ENCODE measurements around the gene SMCO4.

SMCO4 gene

DNA sequence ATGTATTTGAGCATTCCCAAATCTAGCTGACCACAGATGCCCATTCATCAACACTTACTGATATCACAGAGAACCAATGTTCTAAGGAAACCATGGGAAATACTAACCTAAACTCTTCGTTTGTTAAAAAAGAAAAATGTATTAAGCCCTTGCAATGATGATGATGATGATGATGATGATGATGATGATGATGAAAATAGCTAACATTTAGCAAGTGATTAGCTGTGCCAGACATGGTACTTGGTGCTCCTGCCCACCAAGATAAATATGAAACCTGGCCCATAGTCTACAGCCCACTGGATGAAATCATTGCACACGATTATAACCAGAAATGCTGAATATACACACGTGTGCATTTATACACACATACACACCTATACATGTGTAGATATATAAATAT, 37.5 kb downstream of the SMCO4 start:
- DNase-seq (ENCODE audit: low read depth in 2 of 3, low spot score in 1 of 3): no peak

DNA sequence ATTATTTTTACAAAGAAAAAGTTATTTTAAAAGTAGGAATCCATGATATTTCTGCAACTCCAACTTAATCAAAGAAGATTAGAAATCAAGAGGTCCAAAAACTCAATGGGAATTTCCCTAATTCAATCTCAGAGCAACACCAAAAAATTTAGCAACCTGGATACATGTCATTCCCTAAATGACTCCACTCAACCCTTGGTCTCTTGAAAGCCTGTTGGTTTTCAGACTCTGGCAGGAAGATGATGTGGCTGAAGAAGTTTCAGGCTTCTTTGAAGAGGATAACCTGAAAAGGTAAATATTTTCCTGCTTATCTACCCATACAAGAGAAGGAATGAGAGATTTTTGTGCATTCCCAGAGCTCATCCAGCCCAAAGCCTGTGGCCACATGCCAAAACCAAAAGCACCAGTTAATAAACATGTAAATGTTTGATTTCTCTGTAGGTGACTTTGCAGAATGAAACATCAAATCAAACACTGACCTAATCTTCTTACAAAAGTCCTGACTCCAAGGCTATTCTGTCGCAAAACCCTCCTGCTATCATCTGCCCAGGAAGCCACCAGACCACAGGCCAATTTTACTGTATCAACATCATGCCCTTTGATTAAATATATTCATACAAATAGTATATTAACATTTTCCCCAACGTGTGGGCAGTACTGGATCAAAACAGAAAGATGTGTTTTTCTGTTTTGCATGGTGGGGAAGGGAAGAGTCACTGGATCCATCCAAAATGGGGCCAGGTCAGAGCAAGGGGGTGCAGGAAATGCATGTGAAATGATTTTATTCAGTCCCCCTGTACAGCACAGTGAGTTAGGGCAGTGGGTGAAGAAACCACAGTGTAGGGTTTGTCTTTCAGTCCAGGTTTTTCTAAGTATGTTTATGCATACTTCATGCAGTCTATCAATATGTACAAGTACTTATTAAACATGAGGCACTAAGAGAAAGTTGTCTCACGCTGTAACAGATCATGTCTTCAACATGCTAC, 38.8 kb downstream of the SMCO4 start:
- DNase-seq (ENCODE audit: low read depth in 2 of 3, low spot score in 1 of 3): no peak

DNA sequence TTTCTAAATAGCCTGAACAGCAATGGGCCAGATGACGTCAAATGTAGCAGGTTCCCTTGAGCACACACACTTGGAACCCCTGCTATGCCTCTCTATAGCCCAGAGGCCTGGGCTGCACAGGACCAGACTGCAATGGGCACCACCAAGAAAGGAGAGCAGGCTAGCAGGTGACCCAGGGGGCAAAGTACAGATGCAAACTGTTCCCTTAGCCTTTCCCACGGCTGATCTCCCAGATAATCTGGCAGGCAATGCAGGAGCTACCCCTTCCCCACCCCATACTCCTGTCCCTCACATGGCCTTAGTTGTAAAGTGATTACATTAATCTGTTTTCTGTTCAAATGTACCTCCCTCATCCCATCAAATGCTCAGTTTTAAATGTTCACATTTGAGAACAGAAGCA, 41.3 kb downstream of the SMCO4 start:
- no peak for DNase-seq (ENCODE audit: low read depth in 2 of 3, low spot score in 1 of 3)

DNA sequence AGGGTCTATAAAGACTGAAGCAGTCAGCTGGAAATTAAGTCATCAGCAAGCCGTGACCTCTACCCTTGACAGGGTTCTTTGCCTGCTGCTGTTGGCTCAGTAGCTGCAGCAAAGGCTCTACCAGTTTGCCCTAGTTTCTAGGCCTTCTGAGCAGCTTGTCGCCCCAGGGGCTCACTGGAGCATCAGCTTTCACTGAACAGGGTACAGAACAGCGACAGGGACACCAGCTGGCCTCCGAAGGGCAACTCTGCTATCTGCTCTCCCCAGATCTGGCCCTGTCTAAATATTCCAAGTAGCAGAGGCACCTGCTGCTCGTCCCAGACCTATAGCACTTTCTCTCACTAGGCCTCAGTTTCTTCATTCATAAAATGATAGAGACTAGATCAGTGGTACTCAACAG, 42.4 kb downstream of the SMCO4 start:
- DNase-seq (ENCODE audit: low read depth in 2 of 3, low spot score in 1 of 3): no peak

DNA sequence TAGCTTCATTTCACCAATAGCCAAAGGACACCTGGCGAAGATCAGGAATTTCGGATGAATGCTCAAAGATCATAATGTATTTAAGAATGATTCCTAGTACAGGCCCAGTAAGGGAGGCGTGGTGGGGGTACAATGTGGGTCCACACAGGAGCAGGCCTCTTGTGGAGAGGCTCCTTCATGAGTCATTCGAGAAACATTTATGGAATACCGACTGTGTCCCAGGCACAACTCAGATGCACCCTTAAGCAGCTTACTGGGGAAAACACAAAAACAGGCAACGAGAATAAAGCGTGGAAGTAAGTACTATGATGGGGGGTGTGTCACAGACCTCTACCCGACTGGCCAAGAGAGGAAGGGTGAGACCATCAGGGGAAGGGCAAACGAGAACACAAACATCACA, 44.5 kb downstream of the SMCO4 start:
- no peak for DNase-seq (ENCODE audit: low read depth in 2 of 3, low spot score in 1 of 3)

DNA sequence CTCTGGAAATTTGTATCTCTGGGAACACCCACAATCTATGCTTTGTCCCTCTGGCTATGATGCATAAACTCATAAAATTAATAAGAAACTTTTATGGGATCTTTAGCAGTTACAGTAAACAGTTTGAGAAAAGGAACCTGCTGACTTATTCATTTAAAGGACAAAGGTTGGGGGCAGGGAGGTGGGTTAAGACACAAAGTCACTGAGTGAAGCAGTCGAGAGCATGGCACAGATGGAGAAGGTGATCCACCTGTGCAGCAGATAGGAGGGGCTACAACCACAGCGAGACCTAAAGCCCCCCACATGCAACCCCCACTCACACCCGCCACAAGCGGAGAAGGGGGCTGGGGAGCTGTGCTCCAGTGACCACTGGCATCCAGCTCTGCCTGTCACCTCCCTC, 45.0 kb downstream of the SMCO4 start:
- no peak for DNase-seq (ENCODE audit: low read depth in 2 of 3, low spot score in 1 of 3)

DNA sequence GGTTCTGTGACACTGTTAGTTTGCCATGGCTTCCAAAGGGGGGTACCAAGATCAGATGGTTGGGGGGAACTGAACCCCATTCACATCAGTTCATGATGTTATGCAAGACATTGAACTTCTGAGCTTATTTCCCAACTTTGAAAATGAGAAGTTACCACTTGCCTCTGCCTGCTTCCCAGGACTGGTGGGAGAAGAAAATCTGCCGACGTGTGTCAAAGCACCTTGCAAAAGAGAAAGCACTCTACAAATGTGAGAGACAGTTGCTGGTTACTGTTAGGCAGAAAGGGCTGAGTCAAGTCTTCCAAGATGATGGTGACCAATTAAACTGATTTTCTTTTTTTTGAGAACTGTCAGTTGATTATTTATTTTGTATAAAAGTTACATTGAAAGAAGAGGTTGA, 45.6 kb downstream of the SMCO4 start:
- DNase-seq (ENCODE audit: low read depth in 2 of 3, low spot score in 1 of 3): no peak

DNA sequence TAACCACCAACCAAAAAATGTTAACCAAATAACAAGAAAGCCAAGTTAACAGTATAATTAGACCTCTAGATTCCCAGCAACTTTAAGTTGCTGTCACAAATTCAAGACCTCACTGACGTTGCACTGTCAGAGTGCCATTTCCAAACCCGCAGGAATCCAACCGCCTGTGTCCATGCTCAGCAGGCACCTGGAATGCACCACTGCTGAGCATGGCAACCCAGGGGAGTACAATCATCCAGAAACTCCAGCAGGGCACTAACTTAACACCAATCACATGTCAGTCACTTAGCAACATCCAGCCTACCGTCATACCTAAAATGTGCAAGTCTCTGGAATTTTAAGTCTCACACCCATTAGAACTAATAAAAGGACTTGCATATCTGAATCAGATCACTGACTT, 48.8 kb downstream of the SMCO4 start:
- DNase-seq (ENCODE audit: low read depth in 2 of 3, low spot score in 1 of 3): no peak

DNA sequence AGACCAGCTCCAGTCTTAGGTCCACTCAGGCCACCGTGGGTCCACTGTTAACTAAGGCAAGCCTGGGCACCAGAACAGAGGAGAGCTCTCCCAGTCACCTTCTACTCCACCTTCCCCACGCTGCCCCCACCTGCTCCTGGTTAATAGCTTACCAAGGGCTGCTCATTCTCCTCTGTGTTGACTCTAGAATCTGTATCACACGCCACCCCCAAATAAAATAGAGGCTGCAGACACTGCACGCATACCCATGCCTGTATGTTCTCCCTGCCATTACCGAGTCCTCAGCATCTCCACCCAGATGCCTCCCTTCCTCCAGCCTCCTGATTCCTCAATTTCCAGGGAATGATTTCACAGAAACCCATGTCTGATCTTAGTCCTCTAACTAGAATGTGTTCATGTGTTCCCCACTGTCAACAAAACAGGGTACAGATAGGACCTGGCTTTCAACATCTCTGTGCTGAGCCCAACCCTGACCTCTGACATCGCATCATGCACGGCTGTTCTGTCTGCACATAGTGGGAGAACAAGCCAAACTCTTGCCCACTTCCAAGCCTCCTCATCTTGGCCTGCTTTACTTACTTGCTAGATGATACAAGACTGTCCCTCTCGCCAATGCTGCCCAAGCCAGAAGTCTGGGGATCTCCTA, 49.8 kb downstream of the SMCO4 start:
- DNase-seq (ENCODE audit: low read depth in 2 of 3, low spot score in 1 of 3): no peak

DNA sequence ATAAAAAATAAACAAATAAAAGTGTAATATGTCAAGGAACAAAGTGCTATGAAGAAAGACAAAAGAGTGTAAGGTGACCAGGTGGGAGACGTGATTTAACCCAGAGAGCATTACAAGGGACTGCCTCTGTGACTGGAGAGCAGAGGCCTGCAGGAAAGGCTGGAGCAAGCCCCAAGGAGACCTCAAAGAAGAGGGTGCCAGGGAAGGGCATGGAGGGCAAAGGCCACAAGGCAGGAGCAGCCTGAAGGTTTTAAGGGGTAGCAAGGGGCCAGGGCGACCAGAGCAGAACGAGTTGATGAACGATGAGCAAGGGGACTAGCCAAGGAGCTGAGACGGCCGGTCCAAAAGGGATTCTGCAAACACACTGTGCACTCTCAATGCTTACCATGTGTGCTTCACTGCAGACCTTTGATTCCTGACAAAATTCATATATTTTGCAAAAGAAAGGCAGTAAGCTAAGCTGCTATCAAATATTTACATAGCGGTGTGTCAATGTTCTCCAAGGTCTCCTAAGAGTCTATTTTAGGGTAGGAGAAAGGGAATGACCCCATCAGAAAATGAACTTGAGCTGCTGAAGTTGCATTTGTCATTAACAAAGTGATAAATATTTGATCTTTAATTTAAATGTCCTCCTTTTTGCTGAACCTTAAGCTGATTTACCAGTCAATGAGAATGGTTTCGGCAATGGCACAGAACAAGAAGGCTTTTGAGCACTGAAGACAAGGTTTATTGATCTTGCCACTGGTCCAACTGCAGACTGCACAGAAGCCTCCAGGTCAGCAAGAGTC, 50.5 kb downstream of the SMCO4 start:
- DNase-seq (ENCODE audit: low read depth in 2 of 3, low spot score in 1 of 3): no peak

DNA sequence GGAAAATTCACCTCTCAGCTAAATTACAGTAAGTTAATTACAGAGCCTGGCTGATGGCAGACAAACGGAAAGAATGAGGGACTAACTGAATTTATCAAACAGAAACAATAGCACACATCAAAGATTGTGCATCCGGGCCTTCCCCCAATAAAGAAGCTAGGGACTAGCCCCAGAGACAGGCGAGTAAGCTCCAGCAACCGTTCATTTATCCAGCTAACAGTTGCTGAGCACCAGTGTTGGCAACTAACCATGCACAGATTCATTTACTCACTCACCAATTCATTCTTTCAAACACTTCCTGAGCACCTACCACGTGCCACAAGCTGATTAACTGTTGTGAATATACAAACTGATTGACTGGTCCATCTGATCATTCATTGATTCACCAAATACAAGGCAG, 51.2 kb downstream of the SMCO4 start:
- no peak for DNase-seq (ENCODE audit: low read depth in 2 of 3, low spot score in 1 of 3)

DNA sequence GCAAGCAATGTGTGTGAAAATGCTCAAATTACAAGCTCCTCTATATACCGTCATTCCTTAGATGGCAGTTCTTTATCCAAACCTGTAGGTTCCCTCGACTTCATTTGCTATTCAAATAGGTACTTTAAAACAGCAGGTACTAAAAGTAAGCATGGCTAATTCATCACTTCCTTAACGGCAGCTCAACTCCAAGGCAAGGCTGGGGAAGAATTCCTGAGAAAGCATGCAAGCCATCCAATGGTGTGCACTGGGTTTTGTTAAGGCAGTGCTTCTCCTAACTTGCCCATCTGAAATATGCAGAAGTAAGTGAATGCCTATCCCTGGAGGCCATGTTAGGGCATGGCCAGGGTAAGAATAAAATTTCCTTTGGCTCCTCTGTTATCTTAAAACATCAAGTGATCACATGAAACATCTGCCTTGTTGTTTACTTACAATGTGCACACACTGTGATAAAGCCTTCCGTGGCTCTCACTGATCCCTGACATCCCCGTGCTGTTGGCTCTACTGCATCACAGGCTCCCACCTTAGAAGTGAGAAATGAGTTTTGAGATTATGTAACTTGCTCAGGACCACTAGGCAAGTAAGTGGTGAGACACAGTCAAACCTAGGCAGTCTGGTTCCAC, 52.1 kb downstream of the SMCO4 start:
- no peak for DNase-seq (ENCODE audit: low read depth in 2 of 3, low spot score in 1 of 3)

DNA sequence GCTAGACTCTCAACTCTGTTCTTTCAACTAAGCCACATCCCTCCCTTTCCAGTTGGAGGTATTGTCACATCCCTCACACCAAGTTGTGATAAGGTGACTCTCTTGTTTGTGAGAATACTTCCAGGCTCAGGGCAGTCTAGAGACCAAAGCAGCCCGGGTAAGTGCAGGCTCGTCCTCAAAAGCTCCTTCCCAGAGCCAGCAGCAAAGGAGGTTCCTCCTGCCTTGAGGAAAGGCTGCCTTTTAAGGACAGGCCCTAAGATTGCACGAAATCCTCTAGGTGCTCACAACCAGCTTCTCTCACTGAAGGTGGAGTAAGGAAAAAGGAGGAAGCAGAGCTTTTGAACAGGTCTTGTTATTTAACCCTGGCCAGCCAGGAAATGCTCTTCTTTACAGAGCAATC, 53.4 kb downstream of the SMCO4 start:
- no peak for DNase-seq (ENCODE audit: low read depth in 2 of 3, low spot score in 1 of 3)

DNA sequence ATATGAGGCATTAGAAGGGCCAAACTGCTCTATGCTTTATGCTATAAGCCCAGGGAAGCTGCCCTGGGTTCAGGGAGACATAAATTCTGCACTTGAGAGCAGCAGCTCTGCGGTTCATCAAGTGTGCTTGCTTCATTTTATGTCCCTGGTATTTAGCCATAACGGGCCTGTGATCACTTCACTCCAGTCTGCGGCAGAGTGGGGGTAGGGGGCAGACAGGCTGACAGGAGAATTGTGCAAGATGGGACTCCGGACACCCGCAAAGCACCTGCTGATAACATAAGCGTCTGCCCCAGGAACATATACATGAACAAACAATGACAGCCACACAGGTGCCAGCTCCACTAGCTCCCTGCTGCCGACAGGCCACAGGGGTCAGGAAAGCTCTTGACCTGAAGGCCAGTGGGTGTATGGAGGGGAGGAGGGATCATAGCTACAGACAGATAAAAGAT, 56.1 kb downstream of the SMCO4 start:
- no peak for DNase-seq (ENCODE audit: low read depth in 2 of 3, low spot score in 1 of 3)

DNA sequence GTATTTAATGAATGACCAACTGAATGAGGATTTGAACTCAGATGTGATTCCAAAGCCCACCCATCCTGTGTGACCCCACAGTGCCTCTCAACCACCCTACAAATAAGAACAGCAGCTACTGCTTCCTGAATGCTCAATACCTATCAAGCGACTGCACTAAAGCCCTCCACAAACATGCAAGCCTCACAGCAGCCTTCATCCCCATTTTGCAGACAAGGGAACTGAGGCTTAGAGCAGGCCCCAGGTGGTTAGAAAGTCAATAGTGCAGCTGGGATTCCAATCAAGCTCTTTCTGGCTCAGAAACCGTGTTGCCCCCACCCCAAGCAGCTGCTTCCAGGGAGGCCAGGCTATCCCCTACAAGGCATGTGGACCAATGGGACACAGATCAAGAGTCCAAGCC, 57.2 kb downstream of the SMCO4 start:
- DNase-seq (ENCODE audit: low read depth in 2 of 3, low spot score in 1 of 3): no peak

DNA sequence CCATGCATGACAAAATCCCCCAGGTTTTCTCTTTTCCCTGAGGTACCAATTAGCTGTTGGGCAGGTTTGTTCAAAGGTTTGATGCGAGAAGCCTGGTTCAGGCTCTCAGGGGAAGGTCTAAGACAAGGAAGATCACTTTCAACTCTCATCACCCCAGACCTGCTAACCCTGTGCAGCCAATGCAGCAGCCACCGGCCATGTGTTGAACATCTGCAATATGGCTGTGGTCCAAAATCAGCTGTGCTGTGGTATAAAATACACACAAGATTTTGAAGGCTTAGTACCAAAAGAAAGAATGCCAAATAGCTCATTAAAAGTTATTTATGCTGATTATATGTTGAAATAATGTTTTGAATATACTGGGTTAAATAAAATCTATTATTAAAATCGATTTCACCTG, 58.5 kb downstream of the SMCO4 start:
- no peak for DNase-seq (ENCODE audit: low read depth in 2 of 3, low spot score in 1 of 3)

DNA sequence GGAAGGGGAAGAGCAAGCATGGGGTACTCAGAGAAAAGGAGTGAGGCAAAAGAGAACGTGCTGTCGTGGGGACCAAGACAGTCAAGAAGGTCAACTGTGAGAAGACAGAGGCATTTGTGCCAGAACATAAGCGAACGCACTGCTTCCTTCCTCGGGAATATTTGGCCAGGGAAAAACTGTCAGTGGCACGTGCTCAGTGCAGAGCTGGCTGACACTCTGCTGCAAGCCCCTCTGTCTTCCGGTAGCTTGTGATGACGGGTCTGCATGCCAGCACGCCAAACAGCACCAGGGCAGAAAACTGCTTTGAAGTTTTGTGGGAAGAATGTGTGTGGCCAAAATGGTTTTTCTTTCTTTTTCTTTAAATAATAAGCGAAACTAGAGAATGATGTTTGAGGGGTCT, 60.6 kb downstream of the SMCO4 start:
- DNase-seq (ENCODE audit: low read depth in 2 of 3, low spot score in 1 of 3): no peak

DNA sequence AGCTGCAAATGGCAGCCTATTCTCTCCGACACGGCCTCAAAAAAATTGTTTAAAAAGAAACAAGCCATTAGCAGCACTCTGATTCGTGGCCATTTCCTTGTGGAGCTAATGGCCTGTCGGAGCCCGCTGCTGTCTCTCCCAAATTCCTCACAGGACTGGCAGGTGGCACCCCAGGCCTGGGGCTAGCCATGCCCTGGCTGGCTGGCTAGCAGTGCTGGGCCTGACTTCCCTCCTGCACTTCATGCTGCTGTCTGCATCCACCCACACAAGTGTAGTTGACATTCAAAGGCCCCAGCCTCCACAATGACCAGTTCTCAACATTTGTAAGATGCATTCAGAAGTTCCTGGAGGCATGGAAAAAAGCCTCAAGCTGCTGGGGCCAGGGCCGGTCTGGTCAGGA, 61.5 kb downstream of the SMCO4 start:
- no peak for DNase-seq (ENCODE audit: low read depth in 2 of 3, low spot score in 1 of 3)

DNA sequence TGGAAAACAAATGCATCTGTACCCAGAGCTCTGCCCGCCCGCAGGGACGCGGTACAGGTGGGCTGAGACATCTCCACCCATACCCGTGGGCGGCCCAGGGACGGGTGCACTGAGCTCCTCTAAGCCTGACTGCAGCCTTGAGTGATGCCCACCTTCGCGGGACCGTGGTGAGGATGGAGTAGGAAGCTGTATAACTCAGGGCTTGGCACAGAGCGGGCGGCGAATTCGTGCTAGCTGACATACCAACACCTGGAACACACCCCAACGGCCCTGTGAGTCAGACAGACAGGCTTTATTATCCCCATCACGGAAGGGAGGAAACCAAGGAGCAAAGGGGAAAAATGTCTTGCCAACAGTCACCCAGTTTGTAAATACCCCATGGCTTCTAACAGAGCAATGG, 61.9 kb downstream of the SMCO4 start:
- no peak for DNase-seq (ENCODE audit: low read depth in 2 of 3, low spot score in 1 of 3)

DNA sequence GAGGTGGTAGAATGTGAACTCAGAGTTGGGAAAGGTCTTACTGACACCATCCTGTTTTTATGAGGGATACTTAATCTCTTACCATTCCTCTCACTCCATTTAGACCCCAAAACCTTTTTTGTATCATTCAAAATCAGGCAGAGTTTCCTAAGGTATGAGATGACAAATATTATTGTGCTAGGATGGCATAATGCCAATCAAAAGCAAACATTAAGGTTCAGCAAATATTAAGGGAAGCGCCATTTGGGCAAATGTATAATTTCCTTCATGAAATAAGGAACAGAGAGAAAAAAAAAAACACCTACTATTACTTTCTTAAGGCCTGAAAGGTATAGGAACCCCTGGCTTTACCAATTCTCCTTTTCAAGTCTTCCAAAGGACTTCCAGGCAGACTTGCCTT, 62.4 kb downstream of the SMCO4 start:
- no peak for DNase-seq (ENCODE audit: low read depth in 2 of 3, low spot score in 1 of 3)

DNA sequence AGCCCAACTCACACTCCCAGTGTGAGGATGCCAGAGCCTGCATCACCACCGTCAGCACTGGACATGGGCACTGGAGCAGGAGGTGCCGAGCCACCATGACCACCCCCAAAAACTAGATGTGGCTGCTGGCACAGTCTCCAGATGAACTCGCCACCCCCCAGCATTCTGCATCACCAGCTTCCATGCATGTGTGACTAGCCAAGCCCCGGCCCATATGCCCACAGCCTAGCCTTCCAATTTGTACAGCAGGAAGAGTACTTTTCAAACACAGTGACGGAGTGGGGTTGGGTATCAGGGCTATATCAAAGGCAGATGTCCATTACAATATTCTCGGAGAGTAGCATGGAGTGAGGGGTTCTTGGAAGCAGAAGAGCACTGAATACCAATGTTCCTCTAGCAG, 62.9 kb downstream of the SMCO4 start:
- DNase-seq (ENCODE audit: low read depth in 2 of 3, low spot score in 1 of 3): no peak

Data from stimulated activated CD4-positive, alpha-beta T cell treated with anti-CD3 and anti-CD28 coated beads, Interleukin-12 subunit alpha, Interleukin-12 subunit beta, amount 100 ng/mL, for 48 hours (primary cell).